ENCODE measurements around the gene CDYL.

DNA sequence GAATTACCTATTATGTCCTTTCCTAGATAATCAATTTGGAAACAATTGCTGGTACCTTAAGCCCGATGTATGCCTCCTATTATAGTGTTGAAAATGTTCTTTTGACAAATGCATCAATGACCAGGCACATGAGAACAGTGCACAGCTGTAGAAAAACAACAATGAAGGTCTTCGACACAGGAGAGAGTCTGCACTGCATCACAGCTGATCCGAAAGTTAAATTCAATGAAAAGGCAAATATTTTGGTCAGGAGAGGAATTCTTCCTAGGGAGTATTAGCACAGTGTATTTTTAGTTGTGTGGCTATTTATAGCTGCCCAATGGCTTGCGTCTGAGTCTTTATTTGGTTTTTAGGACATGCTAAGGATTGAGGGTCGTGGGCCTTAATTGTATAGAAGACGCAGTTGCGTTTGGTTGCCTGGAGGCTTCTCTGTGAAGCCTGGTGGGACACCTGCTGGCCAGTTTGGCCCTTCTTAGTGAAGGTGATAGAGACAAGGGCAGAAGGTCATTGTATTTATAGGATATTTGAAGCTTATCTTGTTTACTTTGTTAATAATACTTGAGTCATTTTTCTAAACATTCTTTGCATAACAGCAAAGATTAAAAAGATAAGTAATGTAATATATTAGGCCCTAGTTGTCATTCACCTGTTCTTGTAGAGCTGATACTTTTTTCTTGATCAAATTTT is 72.3 kb downstream of the CDYL start:
- TF ChIP-seq, protein P1, sequence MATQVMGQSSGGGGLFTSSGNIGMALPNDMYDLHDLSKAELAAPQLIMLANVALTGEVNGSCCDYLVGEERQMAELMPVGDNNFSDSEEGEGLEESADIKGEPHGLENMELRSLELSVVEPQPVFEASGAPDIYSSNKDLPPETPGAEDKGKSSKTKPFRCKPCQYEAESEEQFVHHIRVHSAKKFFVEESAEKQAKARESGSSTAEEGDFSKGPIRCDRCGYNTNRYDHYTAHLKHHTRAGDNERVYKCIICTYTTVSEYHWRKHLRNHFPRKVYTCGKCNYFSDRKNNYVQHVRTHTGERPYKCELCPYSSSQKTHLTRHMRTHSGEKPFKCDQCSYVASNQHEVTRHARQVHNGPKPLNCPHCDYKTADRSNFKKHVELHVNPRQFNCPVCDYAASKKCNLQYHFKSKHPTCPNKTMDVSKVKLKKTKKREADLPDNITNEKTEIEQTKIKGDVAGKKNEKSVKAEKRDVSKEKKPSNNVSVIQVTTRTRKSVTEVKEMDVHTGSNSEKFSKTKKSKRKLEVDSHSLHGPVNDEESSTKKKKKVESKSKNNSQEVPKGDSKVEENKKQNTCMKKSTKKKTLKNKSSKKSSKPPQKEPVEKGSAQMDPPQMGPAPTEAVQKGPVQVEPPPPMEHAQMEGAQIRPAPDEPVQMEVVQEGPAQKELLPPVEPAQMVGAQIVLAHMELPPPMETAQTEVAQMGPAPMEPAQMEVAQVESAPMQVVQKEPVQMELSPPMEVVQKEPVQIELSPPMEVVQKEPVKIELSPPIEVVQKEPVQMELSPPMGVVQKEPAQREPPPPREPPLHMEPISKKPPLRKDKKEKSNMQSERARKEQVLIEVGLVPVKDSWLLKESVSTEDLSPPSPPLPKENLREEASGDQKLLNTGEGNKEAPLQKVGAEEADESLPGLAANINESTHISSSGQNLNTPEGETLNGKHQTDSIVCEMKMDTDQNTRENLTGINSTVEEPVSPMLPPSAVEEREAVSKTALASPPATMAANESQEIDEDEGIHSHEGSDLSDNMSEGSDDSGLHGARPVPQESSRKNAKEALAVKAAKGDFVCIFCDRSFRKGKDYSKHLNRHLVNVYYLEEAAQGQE (IDR thresholded peaks at IDR 0.05): no peak
- TF ChIP-seq, protein P2, sequence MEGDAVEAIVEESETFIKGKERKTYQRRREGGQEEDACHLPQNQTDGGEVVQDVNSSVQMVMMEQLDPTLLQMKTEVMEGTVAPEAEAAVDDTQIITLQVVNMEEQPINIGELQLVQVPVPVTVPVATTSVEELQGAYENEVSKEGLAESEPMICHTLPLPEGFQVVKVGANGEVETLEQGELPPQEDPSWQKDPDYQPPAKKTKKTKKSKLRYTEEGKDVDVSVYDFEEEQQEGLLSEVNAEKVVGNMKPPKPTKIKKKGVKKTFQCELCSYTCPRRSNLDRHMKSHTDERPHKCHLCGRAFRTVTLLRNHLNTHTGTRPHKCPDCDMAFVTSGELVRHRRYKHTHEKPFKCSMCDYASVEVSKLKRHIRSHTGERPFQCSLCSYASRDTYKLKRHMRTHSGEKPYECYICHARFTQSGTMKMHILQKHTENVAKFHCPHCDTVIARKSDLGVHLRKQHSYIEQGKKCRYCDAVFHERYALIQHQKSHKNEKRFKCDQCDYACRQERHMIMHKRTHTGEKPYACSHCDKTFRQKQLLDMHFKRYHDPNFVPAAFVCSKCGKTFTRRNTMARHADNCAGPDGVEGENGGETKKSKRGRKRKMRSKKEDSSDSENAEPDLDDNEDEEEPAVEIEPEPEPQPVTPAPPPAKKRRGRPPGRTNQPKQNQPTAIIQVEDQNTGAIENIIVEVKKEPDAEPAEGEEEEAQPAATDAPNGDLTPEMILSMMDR (IDR thresholded peaks at IDR 0.05; ENCODE audit: low read depth, low read length, missing input control): peak; percentile 23
- TF ChIP-seq ATF3 (IDR thresholded peaks at IDR 0.05) (no peak), SP1 (IDR thresholded peaks at IDR 0.05) (no peak), MAX (IDR thresholded peaks at IDR 0.05) (no peak), RAD21 (IDR thresholded peaks at IDR 0.05) (peak; percentile 50 to 65), YY1 (IDR thresholded peaks at IDR 0.05) (no peak), JUND (IDR thresholded peaks at IDR 0.05) (no peak), GABPA (IDR thresholded peaks at IDR 0.05 in 1 of 2, conservative IDR thresholded peaks at IDR 0.05 in 1 of 2) (no peak), TAF1 (conservative IDR thresholded peaks at IDR 0.05) (no peak), HNF4G (IDR thresholded peaks at IDR 0.05) (no peak), ZBTB33 (IDR thresholded peaks at IDR 0.05) (no peak)

All from liver (tissue), 3 donors.